Fibroblast of lung (primary cell): Measurements from ENCODE around the gene SNRNP200.

ENCODE experiments used
- EZH2 ChIP-seq: IDR thresholded peaks from 2 replicates; pipeline ENCODE4 v1.5.1; 2012; ENCODE audit warnings: low read length, control low read depth, mild to moderate bottlenecking; ENCODE audit errors: missing control alignments
- TF ChIP-seq, protein P1 (sequence below), 2 donors: IDR thresholded peaks in 1 of 2; conservative IDR thresholded peaks in 1 of 2; 1 replicate in 1 of 2; 2 replicates in 1 of 2; pipeline ENCODE4 v1.5.1; 2011 to 2012; ENCODE audit warnings: low read length in 2 of 2, control low read depth in 1 of 2, inconsistent platforms in 1 of 2, low read depth in 1 of 2, mild to moderate bottlenecking in 1 of 2

GRCh38 chr2:96258166-96259022 is 47.0 kb downstream of the SNRNP200 start:
- TF ChIP-seq, protein P1, sequence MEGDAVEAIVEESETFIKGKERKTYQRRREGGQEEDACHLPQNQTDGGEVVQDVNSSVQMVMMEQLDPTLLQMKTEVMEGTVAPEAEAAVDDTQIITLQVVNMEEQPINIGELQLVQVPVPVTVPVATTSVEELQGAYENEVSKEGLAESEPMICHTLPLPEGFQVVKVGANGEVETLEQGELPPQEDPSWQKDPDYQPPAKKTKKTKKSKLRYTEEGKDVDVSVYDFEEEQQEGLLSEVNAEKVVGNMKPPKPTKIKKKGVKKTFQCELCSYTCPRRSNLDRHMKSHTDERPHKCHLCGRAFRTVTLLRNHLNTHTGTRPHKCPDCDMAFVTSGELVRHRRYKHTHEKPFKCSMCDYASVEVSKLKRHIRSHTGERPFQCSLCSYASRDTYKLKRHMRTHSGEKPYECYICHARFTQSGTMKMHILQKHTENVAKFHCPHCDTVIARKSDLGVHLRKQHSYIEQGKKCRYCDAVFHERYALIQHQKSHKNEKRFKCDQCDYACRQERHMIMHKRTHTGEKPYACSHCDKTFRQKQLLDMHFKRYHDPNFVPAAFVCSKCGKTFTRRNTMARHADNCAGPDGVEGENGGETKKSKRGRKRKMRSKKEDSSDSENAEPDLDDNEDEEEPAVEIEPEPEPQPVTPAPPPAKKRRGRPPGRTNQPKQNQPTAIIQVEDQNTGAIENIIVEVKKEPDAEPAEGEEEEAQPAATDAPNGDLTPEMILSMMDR (conservative IDR thresholded peaks at IDR 0.05 in 1 of 2, IDR thresholded peaks at IDR 0.05 in 1 of 2; ENCODE audit: low read depth in 1 of 2, low read length in 2 of 2): no peak
- TF ChIP-seq EZH2: no peak
